HepG2 (cell line): ENCODE results near the gene STC2. TPM values are rescaled to one million over a fixed set of nuclear protein-coding genes. Genes with fewer than 3 reads are reported as not detected.
A peak's percentile ranks its signal among the peaks of the same experiment; 100 is the strongest.

Experiments
- ATAC-seq: fragments of 200-7000 bp; cut with Tn5 transposase; 3 replicates; pipeline ENCODE4 v1.9.1; 2020; ENCODE audit warnings: mild to moderate bottlenecking, moderate library complexity
- BruUV-seq: library from RNA; stranded (reverse); fragments of 400-500 nt; replicated peaks from 2 replicates; lab custom pipeline; 2021; lab: Mats Ljungman, UMichigan
- CTCF ChIA-PET: fragments of 300-600 bp; formaldehyde crosslinking; extraction: SDS; loops from one replicate; lab custom pipeline; 2021; ENCODE audit warnings: low total read pairs, inconsistent platforms, low intra/inter-chr PET ratio; lab: Yijun Ruan, JAX
- POLR2A ChIA-PET: fragments of 350-600 bp; sonication (Branson Sonifier 250); formaldehyde crosslinking; loops from one replicate; lab custom pipeline; 2020; ENCODE audit warnings: antibody characterized with exemption, inconsistent platforms; lab: Yijun Ruan, JAX
- DNase-seq: peaks from one replicate; pipeline ENCODE4 v3.0.0-alpha.2; 2015; ENCODE audit warnings: low spot score
- FAIRE-seq: peaks from 3 replicates; lab custom pipeline; 2011; peaks lifted over from hg19 to GRCh38; lab: Jason Lieb, UNC
- H2AFZ ChIP-seq: one replicate; pipeline ENCODE4 v1.6.1; 2011; ENCODE audit warnings: low read length, inconsistent platforms
- H3K27ac ChIP-seq: fragments of 300-600 bp; 3 replicates; pipeline ENCODE4 v1.8.0; 2011; ENCODE audit warnings: mixed run types, mild to moderate bottlenecking, mixed read lengths, low read length, inconsistent platforms; ENCODE audit not compliant: insufficient read depth; ENCODE audit errors: extremely low read length
- H3K27me3 ChIP-seq, 2 experiments: fragments of 200-600 bp in 1 of 2; 2 replicates in 1 of 2; 3 replicates in 1 of 2; pipeline versions ENCODE4 v1.6.0 to v1.8.0; 2011; ENCODE audit warnings: low read length in 2 of 2, mild to moderate bottlenecking in 2 of 2, moderate library complexity in 2 of 2, inconsistent platforms in 1 of 2; ENCODE audit not compliant: insufficient read depth in 2 of 2, control insufficient read depth in 1 of 2
- H3K36me3 ChIP-seq, 2 experiments: fragments of 200-600 bp in 1 of 2; replicated peaks in 1 of 2; 2 replicates in 1 of 2; 3 replicates in 1 of 2; pipeline versions ENCODE4 v1.5.1 to v1.8.0; 2011; ENCODE audit warnings: low read length in 2 of 2, inconsistent platforms in 1 of 2; ENCODE audit not compliant: insufficient read depth in 2 of 2, control insufficient read depth in 1 of 2
- H3K4me1 ChIP-seq: 2 replicates; pipeline ENCODE4 v1.5.1; 2012; ENCODE audit warnings: low read length, inconsistent platforms; ENCODE audit not compliant: insufficient read depth
- H3K4me2 ChIP-seq: 2 replicates; pipeline ENCODE4 v1.6.0; 2011; ENCODE audit warnings: low read depth, low read length, inconsistent platforms
- H3K4me3 ChIP-seq, 3 experiments: fragments of 200-600 bp in 1 of 3; sonication (generic), shearing (Covaris generic) in 1 of 3; replicated peaks in 1 of 3; 2 replicates each; pipeline ENCODE4 v1.5.1; 2011 to 2016; ENCODE audit warnings: low read length in 3 of 3, inconsistent platforms in 2 of 3, low read depth in 2 of 3, mild to moderate bottlenecking in 2 of 3, control low read depth in 1 of 3, mixed read lengths in 1 of 3; ENCODE audit not compliant: insufficient read depth in 1 of 3
- H3K79me2 ChIP-seq: one replicate; pipeline ENCODE4 v1.6.1; 2011; ENCODE audit warnings: low read length, inconsistent platforms; ENCODE audit not compliant: insufficient read depth
- H3K9ac ChIP-seq: 2 replicates; pipeline ENCODE4 v1.6.0; 2011; ENCODE audit warnings: mild to moderate bottlenecking, low read depth, low read length, inconsistent platforms; ENCODE audit not compliant: insufficient read depth
- H3K9me3 ChIP-seq: 2 replicates; pipeline ENCODE4 v1.5.1; 2012; ENCODE audit warnings: mild to moderate bottlenecking, low read length
- H4K20me1 ChIP-seq: 2 replicates; pipeline ENCODE4 v1.6.0; 2011; ENCODE audit warnings: inconsistent platforms, mild to moderate bottlenecking, low read length, moderate library complexity; ENCODE audit not compliant: insufficient read depth
- ELF3 ChIP-seq: IDR thresholded peaks from 2 replicates; pipeline ENCODE4 v1.6.1; 2016; ENCODE audit warnings: missing genetic modification reagents, missing compliant biosample characterization
- GABPA ChIP-seq, 2 experiments: IDR thresholded peaks; 2 replicates each; pipeline ENCODE4 v1.6.1; 2011 to 2016; ENCODE audit warnings: low read depth in 2 of 2, low read length in 1 of 2, missing biosample characterization in 1 of 2, missing genetic modification characterization in 1 of 2
- GABPB1 ChIP-seq: IDR thresholded peaks from 2 replicates; pipeline ENCODE4 v1.6.1; 2016; ENCODE audit warnings: mild to moderate bottlenecking, missing genetic modification reagents, moderate library complexity, missing compliant biosample characterization
- GTF2F1 ChIP-seq: fragments of 150-350 bp; IDR thresholded peaks from 2 replicates; pipeline ENCODE4 v1.6.1; 2014; ENCODE audit warnings: low read length
- MAFK ChIP-seq, 2 experiments: IDR thresholded peaks in 1 of 2; conservative IDR thresholded peaks in 1 of 2; 2 replicates each; pipeline ENCODE4 v1.6.1; 2011; ENCODE audit warnings: improper control_type of control experiment in 2 of 2, low read length in 2 of 2
- SOX6 ChIP-seq, 2 experiments: fragments of 450-650 bp in 1 of 2; sonication (generic) in 1 of 2; formaldehyde crosslinking in 1 of 2; IDR thresholded peaks; 2 replicates each; pipeline versions ENCODE4 v1.4.0 to v1.6.1; 2017 to 2020; ENCODE audit warnings: antibody characterized with exemption in 1 of 2, mild to moderate bottlenecking in 1 of 2, missing genetic modification reagents in 1 of 2
- XRCC5 ChIP-seq: fragments of 200-400 bp; formaldehyde crosslinking; optimal IDR thresholded peaks from 2 replicates; pipeline ENCODE3; 2017; ENCODE audit warnings: mild to moderate bottlenecking, low read length
- ZFY ChIP-seq: sonication (generic); formaldehyde crosslinking; IDR thresholded peaks from 2 replicates; pipeline ENCODE4 v1.4.0; 2020; ENCODE audit warnings: missing genetic modification reagents
- ZMAT5 ChIP-seq: sonication (generic); formaldehyde crosslinking; IDR thresholded peaks from 2 replicates; pipeline ENCODE4 v1.5.0; 2020; ENCODE audit warnings: mild to moderate bottlenecking, low read depth, missing genetic modification reagents, borderline replicate concordance
- ZNF121 ChIP-seq: sonication (generic); formaldehyde crosslinking; IDR thresholded peaks from 2 replicates; pipeline ENCODE4 v1.5.0; 2020; ENCODE audit warnings: mild to moderate bottlenecking, missing genetic modification reagents
- ZNF329 ChIP-seq: sonication (generic); formaldehyde crosslinking; IDR thresholded peaks from 2 replicates; pipeline ENCODE4 v1.9.0; 2021; ENCODE audit warnings: low read depth, mild to moderate bottlenecking, missing genetic modification reagents
- ZNF350 ChIP-seq: sonication (generic); formaldehyde crosslinking; IDR thresholded peaks from 2 replicates; pipeline ENCODE4 v1.4.0; 2020; ENCODE audit warnings: mild to moderate bottlenecking, low read depth, missing genetic modification reagents, borderline replicate concordance
- WGBS: methylation state at CpG from one replicate; pipeline ENCODE4 v1.1.6; 2017; ENCODE audit warnings: low lambda C conversion rate; 5-methylcytosine and 5-hydroxymethylcytosine counted together
- in situ Hi-C: cut with HindIII; loops from 2 replicates; pipeline ENCODE4 v1.10.0; 2017; ENCODE audit warnings: low pct_unique_long_range_greater_than_20kb; ENCODE audit not compliant: extremely low pct_ligation_motif_present
- intact Hi-C: fragments of 100-400 bp; cut with micrococcal nuclease; formaldehyde crosslinking; loops from one replicate; pipeline ENCODE4 v1.10.0; 2022; ENCODE audit not compliant: unreplicated experiment
- polyA plus RNA-seq, 8 experiments: library from polyadenylated mRNA; depleted of rRNA in 3 of 8; stranded (reverse) in 7 of 8; unstranded in 1 of 8; fragments of >200 nt; fragmentation: Illumina TruSeq in 4 of 8; extraction: Trizol in 4 of 8; gene quantifications; 2 replicates each; pipeline versions ENCODE4 v1.2.1 to v1.2.3, GENCODE V29; 2011 to 2016; ENCODE audit warnings: low read depth in 4 of 8, missing spikeins in 1 of 8, mixed read lengths in 1 of 8; ENCODE audit not compliant: insufficient read depth in 1 of 8
- total RNA-seq, 5 experiments: library from RNA; depleted of rRNA; stranded (reverse); fragments of >200 nt; fragmentation: Illumina TruSeq; extraction: Trizol; gene quantifications; 2 replicates each; pipeline ENCODE4 v1.2.3, GENCODE V29; 2016; ENCODE audit warnings: low read depth in 1 of 5
- TF ChIP-seq, protein P1 (sequence below): sonication (generic); formaldehyde crosslinking; IDR thresholded peaks from 2 replicates; pipeline ENCODE4 v1.4.0; 2020; ENCODE audit warnings: missing genetic modification reagents, borderline replicate concordance

Gene STC2
- total and polyA plus RNA-seq, 2 of the 13 experiments (the other 11 are each of a cell fraction or from before 2014, with no cell fraction given), result 27.1 to 69.2 TPM

DNA sequence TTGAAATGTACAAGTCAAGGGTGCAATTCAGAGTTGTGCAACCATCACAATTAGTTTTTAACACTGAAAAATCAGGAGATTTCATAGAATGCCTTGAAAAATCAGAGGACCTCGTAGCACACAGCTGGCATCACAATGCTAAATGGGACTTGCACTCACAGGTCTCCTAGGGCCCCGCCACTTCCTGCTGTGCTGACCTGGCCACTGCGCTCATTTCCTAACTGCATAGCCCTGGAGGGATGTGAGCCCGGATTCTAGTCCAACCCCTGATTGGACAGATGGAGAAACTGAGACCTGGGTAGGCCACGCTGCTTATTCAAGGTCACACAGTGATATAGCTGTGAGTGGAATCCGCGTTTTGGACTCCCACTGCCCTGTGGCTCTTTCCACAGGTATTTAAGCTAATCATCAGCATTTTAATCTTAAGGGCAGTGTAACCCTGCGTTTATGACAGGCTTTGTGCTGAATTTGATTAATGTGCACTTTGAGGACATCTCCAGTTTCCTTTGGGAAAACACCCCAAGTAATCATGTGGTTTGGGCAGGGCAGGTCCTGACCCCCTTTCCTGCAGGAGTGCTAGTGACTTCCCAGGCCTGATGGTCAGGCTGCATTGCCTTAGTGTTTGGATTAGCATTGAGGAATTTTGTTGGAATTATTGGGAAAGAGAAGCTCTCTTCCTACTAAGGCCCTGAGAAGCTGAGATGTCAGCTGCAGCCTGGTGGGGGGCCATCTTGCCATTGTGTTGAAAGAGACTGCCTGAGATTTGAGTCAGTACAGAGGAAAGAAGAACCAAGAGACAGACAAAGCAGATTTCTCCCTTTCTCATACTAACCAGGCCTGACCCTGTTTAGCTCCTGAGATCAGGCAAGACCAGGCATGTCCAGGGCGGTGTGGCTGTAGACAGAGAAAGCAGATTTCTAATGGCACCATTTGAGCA is 36.2 kb downstream of the STC2 start:
- H3K4me3 ChIP-seq, result peak overlapping the region in 1 of 3 experiments; percentile 24; a peak in 1 of 6 replicates
- ATAC-seq (no peak), DNase-seq (no peak), FAIRE-seq (no peak)
- no peaks in the 10 kb centered on the region for H3K9me3 ChIP-seq
- no TSS peak for BruUV-seq
- 32% methylated on average over 9 of the region's 9 CpGs for WGBS
- no peak overlapping the region for H3K9ac ChIP-seq
- ChIA-PET CTCF (interaction anchor here (3.2 kb wide), 1 partner anchor 40 kb away, joined by 90 read pairs; no protein-coding TSS in a partner anchor), POLR2A (interaction anchor here (1.0 to 11.1 kb wide), 3 partner anchors 8 to 37 kb away, joined by 4 to 513 read pairs (median 5); partner anchors contain the start of gene STC2)
- no peaks in the 10 kb centered on the region for H3K79me2 ChIP-seq
- no peaks in the 10 kb centered on the region; a peak in 1 of 5 replicates for H3K27me3 ChIP-seq
- H3K4me1 ChIP-seq, result peaks cover 67% of the 10 kb centered on the region
- in situ Hi-C loops, result loop anchor here (5.0 to 25.0 kb wide), 2 partner anchors 40 to 305 kb away; partner anchors contain the start of gene ATP6V0E1
- peak overlapping the region; percentile 66 for H3K4me2 ChIP-seq
- intact Hi-C loops, result no loop called here
- H3K27ac ChIP-seq, result peak overlapping the region; percentile 31
- H3K36me3 ChIP-seq, result no peaks in the 10 kb centered on the region
- no peak overlapping the region for H2AFZ ChIP-seq
- H4K20me1 ChIP-seq, result no peaks in the 10 kb centered on the region
- 0 out of 2 replicates have a peak, but pooled peaks have one; percentile 20 for TF ChIP-seq ELF3 (CRISPR knock-in tag)
- TF ChIP-seq GTF2F1, result no peak
- peak; percentile 56; the same call in 1 of the 2 replicates for TF ChIP-seq GABPB1 (CRISPR knock-in tag)
- TF ChIP-seq SOX6 (IDR thresholded peaks at IDR 0.05), result no peak
- 0 out of 2 replicates have a peak, but pooled peaks have one; percentile 18 for TF ChIP-seq SOX6 (CRISPR knock-in tag; IDR thresholded peaks at IDR 0.05)
- TF ChIP-seq GABPA (IDR thresholded peaks at IDR 0.05; ENCODE audit: low read depth, low read length), result no peak
- peak; percentile 37; the same call in 1 of the 2 replicates for TF ChIP-seq GABPA (CRISPR knock-in tag; IDR thresholded peaks at IDR 0.05; ENCODE audit: low read depth)
- no peak for TF ChIP-seq ZMAT5 (CRISPR knock-in tag)
- no peak for TF ChIP-seq ZNF121
- peak; percentile 80; the same call in 1 of the 2 replicates for TF ChIP-seq ZNF329 (CRISPR knock-in tag)
- TF ChIP-seq ZFY (CRISPR knock-in tag), result 0 out of 2 replicates have a peak, but pooled peaks have one; percentile 17
- 0 out of 4 replicates have a peak, but pooled peaks of 1 of the 2 experiments have one; percentile 5 for TF ChIP-seq MAFK (conservative IDR thresholded peaks at IDR 0.05 in 1 of 2, IDR thresholded peaks at IDR 0.05 in 1 of 2; ENCODE audit: low read length in 2 of 2)
- TF ChIP-seq XRCC5, result peak; percentile 28
- TF ChIP-seq ZNF350 (CRISPR knock-in tag), result no peak
- TF ChIP-seq, protein P1, sequence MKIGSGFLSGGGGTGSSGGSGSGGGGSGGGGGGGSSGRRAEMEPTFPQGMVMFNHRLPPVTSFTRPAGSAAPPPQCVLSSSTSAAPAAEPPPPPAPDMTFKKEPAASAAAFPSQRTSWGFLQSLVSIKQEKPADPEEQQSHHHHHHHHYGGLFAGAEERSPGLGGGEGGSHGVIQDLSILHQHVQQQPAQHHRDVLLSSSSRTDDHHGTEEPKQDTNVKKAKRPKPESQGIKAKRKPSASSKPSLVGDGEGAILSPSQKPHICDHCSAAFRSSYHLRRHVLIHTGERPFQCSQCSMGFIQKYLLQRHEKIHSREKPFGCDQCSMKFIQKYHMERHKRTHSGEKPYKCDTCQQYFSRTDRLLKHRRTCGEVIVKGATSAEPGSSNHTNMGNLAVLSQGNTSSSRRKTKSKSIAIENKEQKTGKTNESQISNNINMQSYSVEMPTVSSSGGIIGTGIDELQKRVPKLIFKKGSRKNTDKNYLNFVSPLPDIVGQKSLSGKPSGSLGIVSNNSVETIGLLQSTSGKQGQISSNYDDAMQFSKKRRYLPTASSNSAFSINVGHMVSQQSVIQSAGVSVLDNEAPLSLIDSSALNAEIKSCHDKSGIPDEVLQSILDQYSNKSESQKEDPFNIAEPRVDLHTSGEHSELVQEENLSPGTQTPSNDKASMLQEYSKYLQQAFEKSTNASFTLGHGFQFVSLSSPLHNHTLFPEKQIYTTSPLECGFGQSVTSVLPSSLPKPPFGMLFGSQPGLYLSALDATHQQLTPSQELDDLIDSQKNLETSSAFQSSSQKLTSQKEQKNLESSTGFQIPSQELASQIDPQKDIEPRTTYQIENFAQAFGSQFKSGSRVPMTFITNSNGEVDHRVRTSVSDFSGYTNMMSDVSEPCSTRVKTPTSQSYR (CRISPR knock-in tag), result 0 out of 2 replicates have a peak, but pooled peaks have one; percentile 4
